GM18909 (cell line): ENCODE measurements around the gene FBXL5.
"Not testable (repeated sequence)": the region's sequence is repeated elsewhere in the genome, so short reads cannot be mapped to it uniquely, and the experiment has no call there.

Source experiments
- ATAC-seq: cut with Tn5 transposase; IDR thresholded peaks from one replicate; pipeline ENCODE4 v1.9.1; 2021; ENCODE audit warnings: mild to moderate bottlenecking; ENCODE audit not compliant: unreplicated experiment, poor library complexity

Gene FBXL5

DNA sequence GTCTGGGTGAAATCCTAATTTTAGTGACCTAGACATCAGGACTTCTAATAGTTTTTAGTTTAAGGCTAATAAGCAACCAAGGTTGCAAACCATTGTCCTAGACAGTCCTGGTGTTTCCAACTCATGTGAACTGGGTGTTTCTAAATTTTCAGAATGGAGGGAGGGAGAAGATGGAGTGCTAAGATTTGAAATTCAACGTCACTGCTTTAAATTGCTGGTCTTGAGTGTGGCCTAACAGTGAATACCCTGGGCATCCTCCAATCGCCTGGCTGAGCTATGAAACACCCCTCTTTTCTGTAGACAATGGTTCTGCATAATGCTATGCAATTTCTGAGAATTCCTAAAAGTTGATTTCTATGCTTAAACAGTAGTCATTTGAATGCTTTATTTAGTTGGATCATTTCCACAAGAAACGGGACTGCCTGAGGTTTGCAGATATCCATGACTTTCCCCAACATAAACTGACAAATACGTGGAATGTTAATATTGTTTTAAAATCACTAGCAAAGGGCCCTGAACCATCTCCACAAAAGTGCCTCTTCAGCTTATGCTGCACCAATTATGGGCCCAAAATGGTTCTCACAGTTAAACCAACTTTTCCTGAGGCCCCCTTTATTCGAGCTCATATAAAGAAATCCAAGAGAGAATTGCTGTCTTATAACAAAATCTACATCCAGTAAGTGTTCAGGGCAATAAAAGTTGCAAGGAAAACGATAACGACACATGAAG lies 1.1 kb downstream of the FBXL5 start:
- ATAC-seq: peak; percentile 35

DNA sequence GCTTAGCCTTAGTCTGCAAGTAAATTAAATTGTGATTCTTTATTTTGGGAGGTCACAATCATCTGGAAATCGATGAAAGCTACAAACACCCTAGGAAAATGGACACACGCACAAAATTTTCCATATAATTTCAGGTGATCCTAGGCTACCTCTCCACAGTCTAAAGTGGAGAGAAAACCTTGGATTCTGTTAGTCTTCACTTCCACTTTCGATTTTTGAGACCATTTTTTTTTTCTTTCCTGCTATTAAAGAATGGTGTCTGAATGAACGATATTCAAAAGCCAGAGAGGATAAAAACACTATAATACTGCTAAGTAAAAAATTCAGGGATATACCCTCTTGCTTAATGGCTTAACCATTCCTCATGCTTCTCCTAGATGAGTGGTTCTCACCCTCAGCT lies 1.7 kb downstream of the FBXL5 start:
- ATAC-seq: no peak

GRCh38 chr4:15652841-15653240 lies 2.3 kb downstream of the FBXL5 start:
- no peak for ATAC-seq

- ATAC-seq: no peak
These were observed 3.0 kb downstream of the FBXL5 start for GRCh38 chr4:15652191-15652590.

- ATAC-seq: no peak
These were observed 3.5 kb downstream of the FBXL5 start for GRCh38 chr4:15651676-15652075.

DNA sequence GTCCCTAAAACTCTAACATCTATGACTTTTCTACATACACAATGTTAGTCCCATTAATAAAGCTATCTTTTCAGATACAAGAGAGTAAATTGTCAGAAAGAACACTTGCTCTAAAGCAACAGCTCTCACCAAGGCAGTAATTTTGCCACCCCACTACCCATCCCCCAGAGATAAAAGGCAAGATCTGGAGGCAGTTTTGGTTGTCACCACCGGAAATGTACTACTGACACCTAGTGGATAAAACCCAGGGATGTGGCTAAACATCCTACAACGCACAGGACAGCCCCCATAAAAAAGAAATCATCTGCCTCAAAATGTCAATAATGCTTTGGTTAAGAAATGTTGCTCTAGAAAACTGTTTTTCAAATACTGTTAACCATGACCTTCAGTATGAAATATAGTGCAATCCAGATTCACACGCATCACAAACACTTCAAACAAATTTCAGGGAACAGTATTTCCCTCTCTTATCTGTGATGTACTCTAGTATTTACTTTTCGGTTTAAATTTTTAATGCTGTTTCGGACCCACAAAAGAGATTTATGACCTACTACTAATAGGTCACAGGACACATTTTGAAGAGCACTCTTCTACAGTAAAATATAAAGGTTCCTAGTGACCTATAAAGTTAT lies 5.1 kb downstream of the FBXL5 start:
- ATAC-seq: peak; percentile 50

- peak; percentile 49 for ATAC-seq
These were observed 6.6 kb downstream of the FBXL5 start for GRCh38 chr4:15648600-15648999.

DNA sequence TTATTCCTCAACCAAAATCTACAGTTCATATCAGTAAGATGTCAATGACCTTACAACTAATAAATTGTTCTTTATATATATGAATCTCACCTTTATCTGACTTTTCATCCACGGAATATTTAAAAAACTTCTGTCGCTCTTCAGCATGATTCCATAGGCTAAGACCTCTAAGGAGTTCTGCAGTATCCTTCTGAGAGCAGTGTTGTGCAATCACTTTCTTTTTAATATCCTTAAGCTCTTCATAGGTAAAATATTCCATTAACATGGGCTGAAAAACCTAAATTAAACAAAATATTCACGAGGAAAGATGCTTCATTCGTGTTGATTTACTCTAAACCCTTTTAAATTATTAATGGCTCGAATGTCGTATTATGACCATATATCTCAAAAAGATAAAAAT lies 16.7 kb downstream of the FBXL5 start:
- ATAC-seq: no peak

DNA sequence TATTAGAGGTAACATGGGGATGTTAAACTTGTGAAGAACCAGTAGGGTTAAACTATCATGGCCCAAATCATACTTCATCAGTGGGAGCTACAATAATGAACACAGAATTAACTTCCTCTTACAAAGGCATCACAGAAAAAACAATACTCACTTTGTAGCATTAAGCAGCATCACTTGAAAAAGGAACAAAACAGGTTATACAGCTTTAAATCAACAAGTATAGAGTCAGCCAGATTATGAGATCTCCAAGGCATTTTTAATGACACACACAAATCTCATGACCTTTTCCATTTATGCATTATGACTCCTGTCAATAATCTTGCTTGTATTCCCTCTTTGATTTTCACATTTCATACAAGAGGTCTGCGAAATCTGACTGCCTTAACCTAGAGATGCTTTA lies 18.3 kb downstream of the FBXL5 start:
- no peak for ATAC-seq

- not testable (repeated sequence) for ATAC-seq
These were observed 37.8 kb downstream of the FBXL5 start for GRCh38 chr4:15617407-15617806.

DNA sequence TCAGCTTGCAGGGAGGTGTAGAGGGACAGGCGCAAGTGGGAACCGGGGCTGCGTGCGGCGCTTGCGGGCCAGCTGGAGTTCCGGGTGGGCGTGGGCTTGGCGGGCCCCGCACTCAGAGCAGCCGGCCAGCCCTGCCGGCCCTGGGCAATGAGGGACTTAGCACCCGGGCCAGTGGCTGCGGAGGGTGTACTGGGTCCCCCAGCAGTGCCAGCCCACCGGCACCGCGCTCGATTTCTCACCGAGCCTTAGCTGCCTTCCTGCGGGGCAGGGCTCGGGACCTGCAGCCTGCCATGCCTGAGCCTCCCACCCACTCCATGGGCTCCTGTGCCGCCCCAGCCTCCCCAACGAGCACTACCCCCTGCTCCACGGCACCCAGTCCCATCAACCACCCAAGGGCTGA lies 40.3 kb downstream of the FBXL5 start:
- ATAC-seq: not testable (repeated sequence)

- ATAC-seq: no peak
These were observed 43.0 kb downstream of the FBXL5 start for GRCh38 chr4:15612136-15612535.

- no peak for ATAC-seq
These were observed 44.3 kb downstream of the FBXL5 start for GRCh38 chr4:15610855-15611254.

DNA sequence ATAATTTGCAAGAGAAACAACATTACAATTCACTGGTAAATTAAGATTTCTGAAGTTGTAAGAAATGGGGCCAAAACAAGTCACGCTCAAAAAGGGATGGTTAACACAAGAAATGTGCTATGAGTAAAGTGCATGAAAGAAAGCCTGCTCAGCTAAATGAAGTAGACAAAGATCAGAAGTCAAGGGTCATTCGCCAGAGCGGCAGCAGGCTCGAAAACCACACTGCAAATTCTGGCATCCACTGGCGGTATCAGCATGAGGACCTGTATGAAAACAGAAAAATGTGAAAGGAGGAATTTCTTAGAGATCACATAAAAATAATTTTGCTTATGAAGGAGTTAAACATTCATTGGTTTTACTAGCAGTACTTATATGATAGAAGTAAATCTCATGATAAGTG lies 49.6 kb downstream of the FBXL5 start:
- no peak for ATAC-seq

GRCh38 chr4:15601862-15602261 lies 53.3 kb downstream of the FBXL5 start:
- no peak for ATAC-seq

DNA sequence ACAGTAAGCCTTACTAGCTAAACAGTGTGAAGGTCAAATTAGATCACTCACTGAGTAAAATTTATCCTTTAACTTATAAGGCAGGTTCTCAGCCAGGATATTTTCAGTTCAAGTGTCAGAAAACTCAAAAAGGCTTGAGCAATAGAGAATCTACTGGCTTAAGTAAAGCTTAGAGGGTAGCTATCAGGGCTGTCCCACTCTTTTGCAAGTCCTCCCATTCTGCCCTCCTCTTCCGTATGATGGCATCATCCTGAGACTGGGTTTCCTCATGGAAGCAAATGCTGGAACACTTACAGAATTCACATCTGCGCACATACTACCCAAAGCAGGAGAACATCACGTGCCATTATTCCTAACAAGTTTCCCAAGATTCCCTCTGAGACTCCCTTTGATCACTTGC lies 55.0 kb downstream of the FBXL5 start:
- ATAC-seq: no peak

DNA sequence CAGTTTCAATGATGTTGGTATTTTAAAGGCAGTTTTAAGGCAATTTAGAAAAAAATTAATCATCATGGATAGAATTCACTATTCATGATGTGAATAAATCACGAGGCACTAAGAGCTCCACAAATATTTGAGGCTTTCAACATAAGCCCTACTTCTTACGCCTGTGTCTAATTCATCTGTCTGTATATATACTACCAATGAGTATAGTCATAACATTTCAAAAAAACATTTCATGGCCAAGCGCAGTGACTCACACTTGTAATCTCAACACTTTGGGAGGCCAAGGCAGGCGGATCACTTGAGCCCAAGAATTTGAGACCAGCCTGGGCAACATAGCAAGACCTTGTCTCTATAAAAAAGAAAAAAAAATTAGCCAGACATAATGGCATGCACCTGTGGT lies 56.5 kb downstream of the FBXL5 start:
- ATAC-seq: no peak

GRCh38 chr4:15592799-15593198 lies 62.4 kb downstream of the FBXL5 start:
- no peak for ATAC-seq

GRCh38 chr4:15587649-15588048 lies 67.5 kb downstream of the FBXL5 start:
- ATAC-seq: no peak

GRCh38 chr4:15586066-15586465 lies 69.1 kb downstream of the FBXL5 start:
- ATAC-seq: no peak

- ATAC-seq: no peak
These were observed 69.8 kb downstream of the FBXL5 start for GRCh38 chr4:15585331-15585730.

DNA sequence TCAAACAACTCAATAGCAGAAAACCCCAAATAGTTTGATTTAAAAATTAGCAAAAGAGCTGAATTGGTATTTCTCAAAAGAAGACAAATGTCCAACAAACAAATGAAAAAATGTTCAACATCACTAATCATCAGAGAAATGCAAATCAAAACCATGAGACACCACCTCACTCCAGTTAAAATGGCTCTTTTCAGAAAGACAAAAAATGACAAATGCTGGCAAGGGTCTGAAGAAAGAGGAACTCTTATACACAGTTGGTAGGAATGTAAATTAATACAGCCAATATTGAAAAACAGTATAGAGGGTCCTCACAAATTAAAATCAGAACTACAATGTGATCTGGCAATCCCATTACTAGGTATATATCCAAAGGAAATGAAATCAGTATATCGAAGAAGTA lies 70.4 kb downstream of the FBXL5 start:
- no peak for ATAC-seq
